Skeletal muscle satellite cell (primary cell): ENCODE measurements around the gene KLF18.
"Not testable (repeated sequence)": the region's sequence is repeated elsewhere in the genome, so short reads cannot be mapped to it uniquely, and the experiment has no call there.

Experiments
- H3K27me3 ChIP-seq: 2 replicates; pipeline ENCODE4 v1.7.0; 2013; ENCODE audit warnings: low read length; ENCODE audit not compliant: control insufficient read depth, insufficient read depth
- H3K36me3 ChIP-seq: 2 replicates; pipeline ENCODE4 v1.7.0; 2013; ENCODE audit warnings: mild to moderate bottlenecking, control low read depth, low read length; ENCODE audit not compliant: insufficient read depth
- H3K4me1 ChIP-seq: 2 replicates; pipeline ENCODE4 v1.7.0; 2013; ENCODE audit warnings: low read length; ENCODE audit not compliant: control insufficient read depth, insufficient read depth
- H3K4me2 ChIP-seq: 2 replicates; pipeline ENCODE4 v1.7.0; 2013; ENCODE audit warnings: mild to moderate bottlenecking, low read length
- H3K4me3 ChIP-seq: 2 replicates; pipeline ENCODE4 v1.7.0; 2013; ENCODE audit warnings: low read length
- H3K9ac ChIP-seq: 2 replicates; pipeline ENCODE4 v1.7.0; 2013; ENCODE audit warnings: mild to moderate bottlenecking, low read depth, low read length, moderate library complexity
- H3K9me3 ChIP-seq: replicated peaks from 2 replicates; pipeline ENCODE4 v1.7.0; 2013; ENCODE audit warnings: mild to moderate bottlenecking, control low read depth, low read length

KLF18 gene

GRCh38 chr1:44118682-44119081 lies 22.7 kb downstream of the KLF18 start, which contains the start of gene KLF17:
Gene KLF17, plus strand, starts transcription at chr1:44118821. Its CDS starts 87 bp downstream, at chr1:44118908.
- H3K4me2 ChIP-seq: no peak within 1 kb of the TSS
- H3K9me3 ChIP-seq: no peaks in the 10 kb centered on the region
- H3K27me3 ChIP-seq: peaks cover 26% of the 10 kb centered on the region
- no peaks in the 10 kb centered on the region for H3K36me3 ChIP-seq
- no peak within 1 kb of the TSS for H3K9ac ChIP-seq
- no peak within 1 kb of the TSS for H3K4me3 ChIP-seq
- no peaks in the 10 kb centered on the region for H3K4me1 ChIP-seq

DNA sequence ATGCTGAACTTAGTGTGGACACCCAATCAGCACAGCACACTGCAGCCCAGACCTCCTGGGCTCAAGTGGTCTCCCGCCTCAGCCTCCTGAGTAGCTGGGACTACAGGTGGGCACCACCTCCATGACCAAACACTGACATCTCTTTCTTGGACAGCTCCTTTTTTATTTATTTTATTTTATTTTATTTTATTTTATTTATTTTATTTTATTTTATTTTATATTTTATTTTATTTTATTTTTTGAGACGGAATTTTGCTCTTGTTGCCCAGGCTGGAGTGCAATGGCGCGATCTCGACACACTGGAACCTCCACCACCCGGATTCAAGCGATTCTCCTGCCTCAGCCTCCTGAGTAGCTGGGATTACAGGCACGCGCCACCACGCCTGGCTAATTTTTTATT lies 24.2 kb downstream of the KLF18 start:
- H3K4me3 ChIP-seq, H3K9ac ChIP-seq, H3K36me3 ChIP-seq, H3K9me3 ChIP-seq, H3K4me2 ChIP-seq, H3K4me1 ChIP-seq: not testable (repeated sequence)
- H3K27me3 ChIP-seq: peaks cover 27% of the 10 kb centered on the region

- Histone ChIP-seq H3K9me3 (no peaks in the 10 kb centered on the region), H3K9ac (no peak overlapping the region), H3K27me3 (peaks cover 3% of the 10 kb centered on the region), H3K4me1 (no peaks in the 10 kb centered on the region), H3K36me3 (no peaks in the 10 kb centered on the region), H3K4me3 (no peak overlapping the region), H3K4me2 (no peak overlapping the region)
Observed at GRCh38 chr1:44114098-44114497, 27.3 kb downstream of the KLF18 start.

GRCh38 chr1:44113095-44113609 lies 28.3 kb downstream of the KLF18 start:
- Histone ChIP-seq H3K4me3 (no peak overlapping the region), H3K4me1 (peaks cover 4% of the 10 kb centered on the region), H3K36me3 (no peaks in the 10 kb centered on the region), H3K9ac (no peak overlapping the region), H3K27me3 (peaks cover 3% of the 10 kb centered on the region), H3K4me2 (no peak overlapping the region), H3K9me3 (no peaks in the 10 kb centered on the region)

GRCh38 chr1:44112486-44112885 lies 28.9 kb downstream of the KLF18 start:
- peaks cover 3% of the 10 kb centered on the region for H3K27me3 ChIP-seq

GRCh38 chr1:44111861-44112260 lies 29.6 kb downstream of the KLF18 start:
- H3K4me3 ChIP-seq: no peak overlapping the region
- no peak overlapping the region for H3K9ac ChIP-seq
- no peak overlapping the region for H3K4me2 ChIP-seq
- peaks cover 4% of the 10 kb centered on the region for H3K27me3 ChIP-seq
- H3K9me3 ChIP-seq: no peaks in the 10 kb centered on the region
- H3K4me1 ChIP-seq: peaks cover 8% of the 10 kb centered on the region
- no peaks in the 10 kb centered on the region for H3K36me3 ChIP-seq

More at GRCh38 chr1:44112486-44112885, 28.9 kb downstream of the KLF18 start:
- no peak overlapping the region for H3K9ac ChIP-seq
- H3K4me3 ChIP-seq: no peak overlapping the region
- H3K4me1 ChIP-seq: peaks cover 8% of the 10 kb centered on the region
- no peaks in the 10 kb centered on the region for H3K9me3 ChIP-seq
- no peak overlapping the region for H3K4me2 ChIP-seq
- H3K36me3 ChIP-seq: no peaks in the 10 kb centered on the region

DNA sequence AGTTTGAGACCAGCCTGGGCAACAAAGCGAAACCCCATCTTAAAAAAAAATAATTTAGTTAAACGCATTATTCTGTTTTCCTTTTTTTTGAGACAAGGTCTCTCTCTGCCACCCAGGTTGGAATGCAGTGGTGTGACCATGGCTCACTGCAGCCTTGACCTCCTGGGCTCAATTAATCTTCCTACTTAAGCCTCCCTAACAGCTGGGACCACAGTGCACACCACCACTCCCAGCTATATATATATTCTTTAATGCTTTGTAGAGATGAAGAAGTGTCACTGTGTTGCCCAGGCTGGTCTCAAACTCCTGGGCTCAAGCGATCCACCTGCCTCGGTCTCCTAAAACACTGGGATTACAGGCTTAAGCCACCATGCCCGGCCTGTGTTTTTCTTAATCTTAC lies 30.5 kb downstream of the KLF18 start:
- Histone ChIP-seq H3K4me1 (peaks cover 8% of the 10 kb centered on the region), H3K4me3 (no peak overlapping the region), H3K9ac (no peak overlapping the region), H3K4me2 (no peak overlapping the region), H3K27me3 (peaks cover 6% of the 10 kb centered on the region), H3K36me3 (no peaks in the 10 kb centered on the region), H3K9me3 (no peaks in the 10 kb centered on the region)

- H3K9me3 ChIP-seq: no peaks in the 10 kb centered on the region
- no peak overlapping the region for H3K4me2 ChIP-seq
- no peak overlapping the region for H3K4me3 ChIP-seq
- H3K4me1 ChIP-seq: peaks cover 8% of the 10 kb centered on the region
- H3K9ac ChIP-seq: no peak overlapping the region
- no peaks in the 10 kb centered on the region for H3K36me3 ChIP-seq
- peaks cover 6% of the 10 kb centered on the region for H3K27me3 ChIP-seq
Observed at GRCh38 chr1:44108971-44109370, 32.5 kb downstream of the KLF18 start.

DNA sequence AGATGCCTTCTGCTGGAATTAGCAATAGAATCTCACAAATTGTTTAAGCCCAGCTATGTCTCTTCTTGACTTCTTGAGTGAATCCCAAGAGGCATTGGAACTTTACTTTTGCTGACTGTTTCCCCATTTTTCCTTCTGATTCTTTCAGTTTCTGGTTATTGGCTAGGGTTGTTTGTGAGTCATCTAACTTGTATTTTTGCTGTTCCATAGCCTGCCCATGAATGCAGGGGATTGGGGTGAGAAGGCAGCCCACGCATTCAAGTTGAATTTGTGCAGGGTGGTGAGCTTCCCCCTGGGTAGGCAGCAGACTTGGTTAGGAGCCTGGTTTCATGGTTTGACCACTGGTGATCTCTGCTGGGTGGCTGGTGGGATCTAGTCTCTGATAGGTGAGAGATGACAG lies 33.2 kb downstream of the KLF18 start:
- Histone ChIP-seq H3K9me3 (no peaks in the 10 kb centered on the region), H3K4me2 (peak overlapping the region; percentile 11), H3K27me3 (peaks cover 6% of the 10 kb centered on the region), H3K36me3 (no peaks in the 10 kb centered on the region), H3K4me1 (peaks cover 8% of the 10 kb centered on the region), H3K4me3 (no peak overlapping the region), H3K9ac (no peak overlapping the region)

DNA sequence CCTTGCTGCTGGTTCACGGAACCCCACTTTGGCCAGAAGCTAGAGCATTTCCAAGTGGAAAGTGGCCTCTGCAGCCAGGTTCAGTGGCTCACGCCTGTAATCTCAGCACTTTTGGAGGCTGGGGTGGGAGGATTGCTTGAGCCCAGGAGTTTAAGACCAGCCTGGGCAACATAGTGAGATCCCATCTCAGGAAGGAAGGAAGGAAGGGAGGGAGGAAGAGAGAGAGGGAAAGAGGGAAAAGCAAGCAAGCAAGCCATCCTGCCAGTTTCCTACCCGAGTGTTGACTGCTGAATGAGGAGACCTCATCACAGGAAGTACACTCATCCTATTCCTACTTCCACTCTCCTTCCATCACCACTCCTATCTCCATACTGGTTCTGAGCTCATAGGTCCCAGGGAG lies 35.6 kb downstream of the KLF18 start:
- peaks cover 3% of the 10 kb centered on the region for H3K27me3 ChIP-seq
- no peak overlapping the region for H3K4me3 ChIP-seq
- H3K4me1 ChIP-seq: peaks cover 8% of the 10 kb centered on the region
- H3K4me2 ChIP-seq: no peak overlapping the region
- H3K9me3 ChIP-seq: no peaks in the 10 kb centered on the region
- H3K9ac ChIP-seq: no peak overlapping the region
- H3K36me3 ChIP-seq: no peaks in the 10 kb centered on the region

DNA sequence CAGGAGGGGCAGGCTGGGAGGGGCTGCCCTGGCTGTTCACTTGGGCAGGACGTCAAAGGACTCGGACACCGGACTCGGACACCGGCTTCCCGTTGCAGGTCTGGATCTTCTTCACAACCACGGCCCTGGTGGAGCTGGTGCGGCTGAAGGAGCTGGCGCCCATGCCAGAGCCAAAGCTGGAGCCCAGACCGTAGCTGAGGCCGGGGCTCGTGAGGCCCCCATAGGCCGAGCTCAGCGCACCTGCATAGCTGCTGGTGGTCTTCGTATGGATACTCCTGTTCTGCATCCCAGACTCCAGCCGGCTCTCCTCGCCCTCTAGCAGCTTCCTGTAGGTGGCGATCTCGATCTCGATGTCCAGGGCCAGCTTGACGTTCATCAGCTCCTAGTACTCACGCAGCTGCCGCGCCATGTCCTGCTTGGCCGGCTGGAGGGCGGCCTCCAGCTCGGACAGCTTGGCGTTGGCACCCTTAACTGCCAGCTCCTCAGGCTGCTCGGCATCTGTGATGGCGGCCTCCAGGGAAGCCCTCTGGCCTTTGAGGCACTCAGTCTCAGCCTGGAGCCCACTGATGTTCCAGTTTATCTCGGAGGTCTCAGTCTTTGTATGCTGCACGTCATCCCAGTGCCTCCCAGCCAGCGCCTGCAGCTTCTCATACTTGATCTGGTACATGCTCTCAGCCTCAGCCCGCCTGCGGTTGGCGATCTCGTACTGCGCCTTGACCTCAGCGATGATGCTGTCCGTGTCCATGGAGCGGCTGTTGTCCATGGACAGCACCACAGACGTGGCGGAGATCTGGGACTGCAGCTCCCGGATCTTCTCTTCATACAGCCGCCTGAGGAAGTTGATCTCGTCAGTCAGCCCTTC lies 37.9 kb downstream of the KLF18 start:
- Histone ChIP-seq H3K4me1 (peaks cover 7% of the 10 kb centered on the region), H3K4me3 (no peak overlapping the region), H3K9ac (no peak overlapping the region), H3K36me3 (no peaks in the 10 kb centered on the region), H3K4me2 (no peak overlapping the region), H3K9me3 (no peaks in the 10 kb centered on the region), H3K27me3 (peaks cover 3% of the 10 kb centered on the region)

DNA sequence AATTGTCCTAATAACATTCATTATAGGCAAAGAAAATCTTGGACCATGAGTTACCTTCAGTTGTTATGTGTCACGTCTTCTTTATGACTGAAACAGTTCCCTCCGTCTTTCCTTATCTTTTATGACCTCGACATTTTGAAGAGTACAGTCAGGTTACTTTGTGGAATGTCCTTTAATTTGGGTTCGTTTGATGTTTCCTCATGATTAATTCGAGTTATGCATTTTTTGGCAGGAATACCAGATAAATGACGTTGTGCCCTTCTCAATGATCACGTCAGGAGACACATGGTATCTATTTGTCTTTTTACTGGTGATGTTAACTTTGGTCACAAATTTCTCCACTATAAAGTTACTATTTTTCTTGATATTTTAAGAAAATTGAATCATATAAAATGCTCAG lies 40.1 kb downstream of the KLF18 start:
- no peak overlapping the region for H3K9ac ChIP-seq
- H3K4me2 ChIP-seq: no peak overlapping the region
- H3K4me1 ChIP-seq: no peaks in the 10 kb centered on the region
- H3K27me3 ChIP-seq: no peaks in the 10 kb centered on the region
- H3K4me3 ChIP-seq: no peak overlapping the region
- H3K9me3 ChIP-seq: no peaks in the 10 kb centered on the region
- no peaks in the 10 kb centered on the region for H3K36me3 ChIP-seq
